Endothelial cell of umbilical vein (primary cell): Measurements from ENCODE around the gene MALT1. TPM values are rescaled to one million over a fixed set of nuclear protein-coding genes. Genes with fewer than 3 reads are reported as not detected.

ENCODE experiments used
- BruUV-seq: library from RNA; stranded (reverse); fragments of 400-500 nt; replicated peaks from 2 replicates; lab custom pipeline; 2021; lab: Mats Ljungman, UMichigan
- CTCF ChIA-PET: fragments of 300-600, 350-600 bp; sonication (Branson Sonifier 250); formaldehyde crosslinking; loops from one replicate; lab custom pipeline; 2021; ENCODE audit warnings: antibody characterized with exemption, inconsistent platforms; lab: Charles Lee
- POLR2A ChIA-PET: fragments of 300-600, 350-600 bp; sonication (Branson Sonifier 250); formaldehyde crosslinking; loops from one replicate; lab custom pipeline; 2021; ENCODE audit warnings: antibody characterized with exemption, inconsistent platforms; lab: Charles Lee
- DNase-seq: peaks from one replicate; pipeline ENCODE4 v3.0.0-alpha.2; 2011; ENCODE audit warnings: low read depth, low spot score
- FAIRE-seq: peaks from 2 replicates; lab custom pipeline; 2011; peaks lifted over from hg19 to GRCh38; lab: Jason Lieb, UNC
- H2AFZ ChIP-seq: 2 replicates; pipeline ENCODE4 v1.6.0; 2012; ENCODE audit warnings: low read depth, low read length, control low read depth, inconsistent platforms
- H3K27ac ChIP-seq: 2 replicates; pipeline ENCODE4 v1.5.1; 2011; ENCODE audit warnings: low read depth, mild to moderate bottlenecking, control low read depth, low read length, moderate library complexity; ENCODE audit not compliant: insufficient read depth
- H3K27me3 ChIP-seq, 2 experiments: 2 replicates each; pipeline versions ENCODE4 v1.6.0 to v1.6.1; 2011; ENCODE audit warnings: low read length in 2 of 2, mixed read lengths in 1 of 2; ENCODE audit not compliant: control insufficient read depth in 2 of 2, insufficient read depth in 2 of 2
- H3K36me3 ChIP-seq, 2 experiments: 2 replicates in 1 of 2; 3 replicates in 1 of 2; pipeline ENCODE4 v1.5.1; 2011; ENCODE audit warnings: low read length in 2 of 2, mild to moderate bottlenecking in 1 of 2, moderate library complexity in 1 of 2; ENCODE audit not compliant: control insufficient read depth in 2 of 2, insufficient read depth in 2 of 2; ENCODE audit errors: extremely low read depth in 1 of 2
- H3K4me1 ChIP-seq: 3 replicates; pipeline ENCODE4 v1.5.1; 2011; ENCODE audit warnings: mild to moderate bottlenecking, low read length; ENCODE audit not compliant: control insufficient read depth, insufficient read depth; ENCODE audit errors: extremely low read depth
- H3K4me2 ChIP-seq: 2 replicates; pipeline ENCODE4 v1.6.1; 2011; ENCODE audit warnings: low read length, control low read depth, mixed read lengths; ENCODE audit not compliant: insufficient read depth
- H3K4me3 ChIP-seq, 3 experiments: fragments of 200-600 bp in 1 of 3; sonication (generic), shearing (Covaris generic) in 1 of 3; replicated peaks in 1 of 3; 2 replicates each; pipeline ENCODE4 v1.5.1; 2011 to 2016; ENCODE audit warnings: control low read depth in 3 of 3, low read length in 3 of 3, mild to moderate bottlenecking in 2 of 3, inconsistent platforms in 1 of 3, low read depth in 1 of 3, moderate library complexity in 1 of 3; ENCODE audit not compliant: insufficient read depth in 1 of 3
- H3K79me2 ChIP-seq: 2 replicates; pipeline ENCODE4 v1.6.0; 2012; ENCODE audit warnings: low read length, inconsistent platforms; ENCODE audit not compliant: control insufficient read depth, insufficient read depth
- H3K9ac ChIP-seq: replicated peaks from 2 replicates; pipeline ENCODE3; 2011; ENCODE audit warnings: low read length, control low read depth; ENCODE audit not compliant: insufficient read depth; ENCODE audit errors: extremely low read depth
- H3K9me1 ChIP-seq: replicated peaks from 3 replicates; pipeline ENCODE4 v1.6.0; 2011; ENCODE audit warnings: mild to moderate bottlenecking, low read length; ENCODE audit not compliant: control insufficient read depth, insufficient read depth; ENCODE audit errors: extremely low read depth
- H3K9me3 ChIP-seq: replicated peaks from 2 replicates; pipeline ENCODE4 v1.5.1; 2012; ENCODE audit warnings: low read length, inconsistent platforms; ENCODE audit not compliant: control insufficient read depth, insufficient read depth
- H4K20me1 ChIP-seq: replicated peaks from 2 replicates; pipeline ENCODE3; 2011; ENCODE audit warnings: mild to moderate bottlenecking, low read length; ENCODE audit not compliant: control insufficient read depth, insufficient read depth; ENCODE audit errors: extremely low read depth
- CTCF ChIP-seq, 2 donors: IDR thresholded peaks; 1 replicate in 1 of 2; 2 replicates in 1 of 2; pipeline ENCODE4 v1.5.1; 2011; ENCODE audit warnings: low read length in 2 of 2, mild to moderate bottlenecking in 2 of 2, moderate library complexity in 2 of 2, control low read depth in 1 of 2, inconsistent platforms in 1 of 2, low read depth in 1 of 2; ENCODE audit not compliant: insufficient read depth in 1 of 2; ENCODE audit errors: extremely low read depth in 1 of 2
- EZH2 ChIP-seq: IDR thresholded peaks from 2 replicates; pipeline ENCODE4 v1.6.1; 2012; ENCODE audit warnings: borderline replicate concordance, low read depth, mild to moderate bottlenecking, moderate library complexity, low read length, inconsistent platforms; ENCODE audit not compliant: severe bottlenecking
- FOS ChIP-seq: IDR thresholded peaks from 2 replicates; pipeline ENCODE4 v1.6.1; 2011; ENCODE audit warnings: mild to moderate bottlenecking, low read length, moderate library complexity, borderline replicate concordance; ENCODE audit not compliant: insufficient read depth
- GATA2 ChIP-seq: IDR thresholded peaks from 2 replicates; pipeline ENCODE4 v1.7.0; 2011; ENCODE audit warnings: low read depth, mild to moderate bottlenecking, moderate library complexity, mixed read lengths, low read length; ENCODE audit not compliant: insufficient read length, insufficient read depth
- JUN ChIP-seq: IDR thresholded peaks from 2 replicates; pipeline ENCODE4 v1.6.1; 2011; ENCODE audit warnings: borderline replicate concordance, low read depth; ENCODE audit not compliant: insufficient read length, insufficient read depth
- MAX ChIP-seq: IDR thresholded peaks from 2 replicates; pipeline ENCODE4 v1.6.1; 2011; ENCODE audit not compliant: insufficient read depth, insufficient read length
- MYC ChIP-seq: IDR thresholded peaks from one replicate; pipeline ENCODE4 v1.6.1; 2011; ENCODE audit warnings: mild to moderate bottlenecking, low read depth, low read length
- POLR2A ChIP-seq: IDR thresholded peaks from 2 replicates; pipeline ENCODE4 v1.6.1; 2012; ENCODE audit warnings: low read depth, mild to moderate bottlenecking, control low read depth, low read length
- POLR2AphosphoS5 ChIP-seq: IDR thresholded peaks from 2 replicates; pipeline ENCODE4 v1.6.1; 2012; ENCODE audit warnings: low read depth, mild to moderate bottlenecking, control low read depth, low read length, moderate library complexity; ENCODE audit not compliant: insufficient read depth
- dilution Hi-C: fragments of 300-500 bp; cut with MboI; formaldehyde crosslinking; loops from one replicate; pipeline ENCODE4 v1.15.0; 2019; ENCODE audit warnings: low sequenced_read_pairs; ENCODE audit not compliant: extremely low pct_ligation_motif_present
- intact Hi-C: fragments of 100-400 bp; cut with micrococcal nuclease; formaldehyde crosslinking; loops from one replicate; pipeline ENCODE4 v1.10.0; 2022
- polyA plus RNA-seq, 4 experiments: library from polyadenylated mRNA; depleted of rRNA in 3 of 4; stranded (reverse) in 3 of 4; unstranded in 1 of 4; fragments of >200 nt; gene quantifications; 2 replicates each; pipeline versions ENCODE4 v1.2.1 to v1.2.3, GENCODE V29; 2011 to 2012; ENCODE audit warnings: missing spikeins in 1 of 4
- total RNA-seq: library from RNA; stranded (reverse); gene quantifications from 2 replicates; pipeline ENCODE4 v1.2.3, GENCODE V29; 2021

Gene MALT1
- total and polyA plus RNA-seq, 2 donors (not counting 3 experiments of a cell fraction or from before 2014, with no cell fraction given), result 2.8 to 5.1 TPM

GRCh38 chr18:58674863-58675472 is 3.7 kb downstream of the MALT1 start:
- Histone ChIP-seq H4K20me1 (no peaks in the 10 kb centered on the region), H3K4me2 (no peak overlapping the region)

More at GRCh38 chr18:58674863-58675472, 3.7 kb downstream of the MALT1 start:
- Histone ChIP-seq H3K9me3 (no peaks in the 10 kb centered on the region), H3K4me3 (no peak overlapping the region), H3K79me2 (no peaks in the 10 kb centered on the region), H3K9me1 (no peaks in the 10 kb centered on the region), H3K9ac (no peak overlapping the region), H3K27ac (no peak overlapping the region), H2AFZ (no peak overlapping the region), H3K36me3 (no peaks in the 10 kb centered on the region), H3K4me1 (peaks cover 12% of the 10 kb centered on the region), H3K27me3 (no peaks in the 10 kb centered on the region)
- TF ChIP-seq MYC (no peak), GATA2 (no peak), FOS (no peak), POLR2AphosphoS5 (no peak), JUN (no peak), EZH2 (no peak), CTCF (IDR thresholded peaks at IDR 0.05; ENCODE audit: extremely low read depth in 1 of 2, insufficient read depth in 1 of 2, low read depth in 1 of 2, low read length in 2 of 2) (no peak), MAX (no peak), POLR2A (no peak)
- intact Hi-C loops (loop anchor here (5.0 kb wide), 3 partner anchors 87 to 633 kb away; partner anchors contain the start of gene NEDD4L), dilution Hi-C loops (no loop called here)
- no TSS peak for BruUV-seq
- ChIA-PET POLR2A (no interaction called here), CTCF (interaction anchor here (1.0 to 1.6 kb wide), 2 partner anchors 8 to 89 kb away, joined by 3 to 4 read pairs; no protein-coding TSS in a partner anchor)
- DNase-seq, result no peak
- no peak for FAIRE-seq
